ENCODE results near the gene IL2.

The IL2 gene

GRCh38 chr4:122456231-122457116 lies at the start of gene IL2:
Gene IL2, minus strand, starts transcription at chr4:122456725. Its CDS starts 285 bp downstream, at chr4:122456440.
- no peak for DNase-seq

- DNase-seq, result no peak
These were observed 46.7 kb upstream of the IL2 start for GRCh38 chr4:122503214-122503613.

GRCh38 chr4:122500852-122501501 lies 44.5 kb upstream of the IL2 start:
- no peak for DNase-seq

- DNase-seq, result no peak
These were observed 32.5 kb upstream of the IL2 start for GRCh38 chr4:122489061-122489460.

GRCh38 chr4:122483481-122483880 lies 27.0 kb upstream of the IL2 start:
- DNase-seq, result no peak

GRCh38 chr4:122481766-122482405 lies 25.4 kb upstream of the IL2 start:
- no peak for DNase-seq

- DNase-seq, result no peak
These were observed 24.3 kb upstream of the IL2 start for GRCh38 chr4:122480655-122481487.

GRCh38 chr4:122479935-122480416 lies 23.5 kb upstream of the IL2 start:
- DNase-seq, result no peak

GRCh38 chr4:122476745-122477144 lies 20.2 kb upstream of the IL2 start:
- no peak for DNase-seq

GRCh38 chr4:122476126-122476525 lies 19.6 kb upstream of the IL2 start:
- no peak for DNase-seq

GRCh38 chr4:122475233-122475632 lies 18.7 kb upstream of the IL2 start:
- DNase-seq, result no peak

- no peak for DNase-seq
These were observed 12.9 kb upstream of the IL2 start for GRCh38 chr4:122469457-122469856.

GRCh38 chr4:122458625-122459024 lies 2.1 kb upstream of the IL2 start:
- DNase-seq, result no peak

GRCh38 chr4:122453384-122453995 lies 3.0 kb downstream of the IL2 start:
- no peak for DNase-seq

- peak; percentile 5 for DNase-seq
These were observed 5.7 kb downstream of the IL2 start for GRCh38 chr4:122450847-122451246.

GRCh38 chr4:122434285-122434684 lies 22.2 kb downstream of the IL2 start:
- no peak for DNase-seq

- DNase-seq, result no peak
These were observed 25.2 kb downstream of the IL2 start for GRCh38 chr4:122431351-122431750.

- DNase-seq, result no peak
These were observed 33.3 kb downstream of the IL2 start for GRCh38 chr4:122423246-122423645.

GRCh38 chr4:122412547-122412946 lies 44.0 kb downstream of the IL2 start:
- no peak for DNase-seq

- no peak for DNase-seq
These were observed 52.7 kb downstream of the IL2 start for GRCh38 chr4:122403861-122404260.
